ENCODE data around the gene IL10RA. TPM values are rescaled to one million over a fixed set of nuclear protein-coding genes. Genes with fewer than 3 reads are reported as not detected.
"Not testable (repeated sequence)": the region's sequence is repeated elsewhere in the genome, so short reads cannot be mapped to it uniquely, and the experiment has no call there.

Gene IL10RA
- total and polyA plus RNA-seq, 12 donors: 2.7 to 50.5 (median 25.5) TPM

- Histone ChIP-seq H3K27me3 (no peaks in the 10 kb centered on the region), H3K4me1 (replicated peaks in 1 of 2) (peaks cover 0 to 4% of the 10 kb centered on the region in 2 donors), H3K27ac (no peak overlapping the region), H3K9me3 (replicated peaks in 1 of 3) (no peaks in the 10 kb centered on the region), H3K36me3 (replicated peaks in 1 of 2) (no peaks in the 10 kb centered on the region), H3K4me3 (no peak overlapping the region)
- TF ChIP-seq CTCF (IDR thresholded peaks at IDR 0.05) (no peak), POLR2A (IDR thresholded peaks at IDR 0.05) (no peak)
- intact Hi-C loops (cut with DNase I): loop anchor here in 1 of 2 donors (2.0 to 5.0 kb wide), 3 partner anchors 103 to 124 kb away; partner anchors contain the start of gene FXYD2
- DNase-seq: no peak
- 62 to 78% (median 65%) methylated on average over 4 to 5 of the region's 5 CpGs for WGBS, 4 donors
These were observed 39.9 kb upstream of the IL10RA start for GRCh38 chr11:117946156-117946841.

- Histone ChIP-seq H3K27ac (no peak overlapping the region), H3K27me3 (no peaks in the 10 kb centered on the region), H3K4me3 (no peak overlapping the region), H3K9me3 (replicated peaks in 1 of 3) (no peaks in the 10 kb centered on the region), H3K36me3 (replicated peaks in 1 of 2) (no peaks in the 10 kb centered on the region), H3K4me1 (replicated peaks in 1 of 2) (peaks cover 0 to 4% of the 10 kb centered on the region in 2 donors)
- peak; percentile 98 to 99 (median 99) for TF ChIP-seq CTCF (IDR thresholded peaks at IDR 0.05)
- TF ChIP-seq POLR2A (IDR thresholded peaks at IDR 0.05): no peak
- peak; percentile 88 to 96 (median 91) for DNase-seq
- whole genome bisulfite sequencing, 4 donors: 39 to 45% (median 42%) methylated on average over 6 to 7 of the region's 7 CpGs
- intact Hi-C loops (cut with DNase I): loop anchor here in 1 of 2 donors (2.0 to 5.0 kb wide), 3 partner anchors 104 to 125 kb away; partner anchors contain the start of gene FXYD2
These were observed 39.2 kb upstream of the IL10RA start for GRCh38 chr11:117946842-117947526.

GRCh38 chr11:117947751-117948150, 38.4 kb upstream of the IL10RA start:
- not testable (repeated sequence) for H3K4me1 ChIP-seq (replicated peaks in 1 of 2); H3K9me3 ChIP-seq (replicated peaks in 1 of 3); H3K4me3 ChIP-seq; H3K27ac ChIP-seq; H3K36me3 ChIP-seq (replicated peaks in 1 of 2); DNase-seq; H3K27me3 ChIP-seq
- intact Hi-C loops (cut with DNase I): loop anchor here (2.0 to 5.0 kb wide), 3 partner anchors 105 to 125 kb away; partner anchors contain the start of gene FXYD2 (in 1 of the 2)
- WGBS, 4 donors: 57 to 79% (median 65%) methylated on average over 10 of the region's 10 CpGs

GRCh38 chr11:117948466-117948865, 37.7 kb upstream of the IL10RA start:
- DNase-seq; H3K36me3 ChIP-seq (replicated peaks in 1 of 2); H3K4me3 ChIP-seq; H3K27ac ChIP-seq; H3K9me3 ChIP-seq (replicated peaks in 1 of 3); H3K27me3 ChIP-seq: not testable (repeated sequence)
- peaks cover 0 to 12% of the 10 kb centered on the region in 2 donors for H3K4me1 ChIP-seq (replicated peaks in 1 of 2)
- intact Hi-C loops (cut with DNase I): loop anchor here (2.0 to 5.0 kb wide), 3 partner anchors 104 to 126 kb away; partner anchors contain the start of gene FXYD2 (in 1 of the 2)
- 73 to 83% (median 80%) methylated on average over 11 of the region's 11 CpGs for WGBS, 4 donors

GRCh38 chr11:117949062-117949461, 37.1 kb upstream of the IL10RA start:
- no peak for DNase-seq
- WGBS, 4 donors: 54 to 68% (median 61%) methylated on average over 6 of the region's 6 CpGs
- Histone ChIP-seq H3K9me3 (replicated peaks in 1 of 3) (no peaks in the 10 kb centered on the region), H3K27ac (no peak overlapping the region), H3K27me3 (no peaks in the 10 kb centered on the region), H3K36me3 (replicated peaks in 1 of 2) (no peaks in the 10 kb centered on the region), H3K4me3 (no peak overlapping the region), H3K4me1 (replicated peaks in 1 of 2) (peaks cover 0 to 12% of the 10 kb centered on the region in 2 donors)
- TF ChIP-seq CTCF (IDR thresholded peaks at IDR 0.05) (no peak), POLR2A (IDR thresholded peaks at IDR 0.05) (no peak)
- intact Hi-C loops (cut with DNase I): loop anchor here (2.0 to 5.0 kb wide), 3 partner anchors 103 to 127 kb away; partner anchors contain the start of gene FXYD2 (in 1 of the 2)

Measured in adrenal gland (tissue), 12 donors.